OCI-LY3 (cell line): ENCODE data around the gene MAMSTR.

Experiments used
- H2AFZ ChIP-seq: fragments of 200-600, 300-600 bp; shearing (Covaris generic); 2 replicates; pipeline ENCODE4 v1.6.0; 2014; ENCODE audit warnings: antibody characterized with exemption, low read depth, low read length
- H3K27ac ChIP-seq: fragments of 200-600, 300-600 bp; sonication (generic); 2 replicates; pipeline ENCODE4 v1.5.1; 2014; ENCODE audit warnings: mild to moderate bottlenecking, low read length, moderate library complexity, mixed read lengths
- H3K27me3 ChIP-seq: fragments of 200-600, 300-600 bp; sonication (generic); 2 replicates; pipeline ENCODE4 v1.6.1; 2014; ENCODE audit warnings: low read depth, low read length, mixed read lengths
- H3K36me3 ChIP-seq: fragments of 200-600, 300-600 bp; sonication (generic); replicated peaks from 2 replicates; pipeline ENCODE3; 2014; ENCODE audit warnings: low read depth, low read length, mixed read lengths
- H3K4me1 ChIP-seq: fragments of 300-600, 200-600 bp; sonication (generic); 2 replicates; pipeline ENCODE4 v1.6.1; 2014; ENCODE audit warnings: low read length, mixed read lengths
- H3K4me2 ChIP-seq: fragments of 200-600, 300-600 bp; sonication (generic); 2 replicates; pipeline ENCODE4 v1.6.1; 2014; ENCODE audit warnings: low read length, mixed read lengths
- H3K4me3 ChIP-seq: fragments of 300-600, 200-600 bp; sonication (generic); 2 replicates; pipeline ENCODE4 v1.5.1; 2014; ENCODE audit warnings: antibody characterized with exemption, mild to moderate bottlenecking, low read length, moderate library complexity
- H3K79me2 ChIP-seq: fragments of 300-600, 200-600 bp; shearing (Covaris generic); 2 replicates; pipeline ENCODE4 v1.6.1; 2014; ENCODE audit warnings: mild to moderate bottlenecking, low read length, mixed read lengths
- H3K9ac ChIP-seq: fragments of 300-600, 200-600 bp; shearing (Covaris generic); 2 replicates; pipeline ENCODE4 v1.6.0; 2014; ENCODE audit warnings: mild to moderate bottlenecking, low read length, moderate library complexity
- H3K9me3 ChIP-seq: fragments of 200-600, 300-600 bp; shearing (Covaris generic); 2 replicates; pipeline ENCODE4 v1.6.1; 2014; ENCODE audit warnings: low read length, mixed read lengths; ENCODE audit not compliant: insufficient read depth
- H4K20me1 ChIP-seq: fragments of 200-600, 300-600 bp; sonication (generic); 2 replicates; pipeline ENCODE4 v1.6.1; 2016; ENCODE audit warnings: low read length, mixed read lengths; ENCODE audit not compliant: insufficient read depth
- EZH2phosphoT487 ChIP-seq: fragments of 200-600 bp; shearing (Covaris generic); IDR thresholded peaks from 2 replicates; pipeline ENCODE4 v1.6.1; 2018; ENCODE audit warnings: antibody characterized with exemption, mixed run types, low read depth
- TF ChIP-seq, protein P1 (sequence below): fragments of 200-600, 300-600 bp; sonication (generic); IDR thresholded peaks from 2 replicates; pipeline ENCODE4 v1.5.1; 2014; ENCODE audit warnings: antibody characterized with exemption, low read length, low read depth

MAMSTR gene

GRCh38 chr19:48760504-48761205 is 41.1 kb upstream of the MAMSTR start:
- H4K20me1 ChIP-seq: no peaks in the 10 kb centered on the region
- H3K4me3 ChIP-seq: no peak overlapping the region
- H3K79me2 ChIP-seq: no peaks in the 10 kb centered on the region
- no peaks in the 10 kb centered on the region for H3K9me3 ChIP-seq
- H3K4me2 ChIP-seq: peak overlapping the region; percentile 16
- peak overlapping the region; percentile 77 for H2AFZ ChIP-seq
- peaks cover 5% of the 10 kb centered on the region; the same call in 1 of the 2 replicates for H3K4me1 ChIP-seq
- no peaks in the 10 kb centered on the region for H3K36me3 ChIP-seq
- no peak overlapping the region for H3K9ac ChIP-seq
- peaks cover 12% of the 10 kb centered on the region for H3K27me3 ChIP-seq
- no peak overlapping the region for H3K27ac ChIP-seq
- TF ChIP-seq, protein P1, sequence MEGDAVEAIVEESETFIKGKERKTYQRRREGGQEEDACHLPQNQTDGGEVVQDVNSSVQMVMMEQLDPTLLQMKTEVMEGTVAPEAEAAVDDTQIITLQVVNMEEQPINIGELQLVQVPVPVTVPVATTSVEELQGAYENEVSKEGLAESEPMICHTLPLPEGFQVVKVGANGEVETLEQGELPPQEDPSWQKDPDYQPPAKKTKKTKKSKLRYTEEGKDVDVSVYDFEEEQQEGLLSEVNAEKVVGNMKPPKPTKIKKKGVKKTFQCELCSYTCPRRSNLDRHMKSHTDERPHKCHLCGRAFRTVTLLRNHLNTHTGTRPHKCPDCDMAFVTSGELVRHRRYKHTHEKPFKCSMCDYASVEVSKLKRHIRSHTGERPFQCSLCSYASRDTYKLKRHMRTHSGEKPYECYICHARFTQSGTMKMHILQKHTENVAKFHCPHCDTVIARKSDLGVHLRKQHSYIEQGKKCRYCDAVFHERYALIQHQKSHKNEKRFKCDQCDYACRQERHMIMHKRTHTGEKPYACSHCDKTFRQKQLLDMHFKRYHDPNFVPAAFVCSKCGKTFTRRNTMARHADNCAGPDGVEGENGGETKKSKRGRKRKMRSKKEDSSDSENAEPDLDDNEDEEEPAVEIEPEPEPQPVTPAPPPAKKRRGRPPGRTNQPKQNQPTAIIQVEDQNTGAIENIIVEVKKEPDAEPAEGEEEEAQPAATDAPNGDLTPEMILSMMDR: no peak
- no peak for TF ChIP-seq EZH2phosphoT487

DNA sequence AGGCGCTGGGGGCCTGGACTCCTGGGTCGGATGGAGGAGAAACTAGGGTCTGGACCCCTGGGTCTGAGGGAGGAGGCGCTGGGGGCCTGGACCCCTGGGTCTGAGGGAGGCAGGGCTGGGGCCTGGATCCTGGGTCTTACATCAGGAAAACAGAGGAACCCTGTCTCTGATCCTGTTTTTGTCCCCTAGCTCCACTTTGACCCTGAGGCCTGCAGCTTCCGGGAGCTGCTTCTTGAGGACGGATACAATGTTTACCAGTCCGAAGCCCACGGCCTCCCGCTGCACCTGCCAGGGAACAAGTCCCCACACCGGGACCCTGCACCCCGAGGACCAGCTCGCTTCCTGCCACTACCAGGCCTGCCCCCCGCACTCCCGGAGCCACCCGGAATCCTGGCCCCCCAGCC is 38.2 kb upstream of the MAMSTR start:
- Histone ChIP-seq H3K36me3 (no peaks in the 10 kb centered on the region), H3K4me2 (no peak overlapping the region), H3K9ac (no peak overlapping the region), H3K4me3 (no peak overlapping the region), H3K27ac (no peak overlapping the region), H4K20me1 (no peaks in the 10 kb centered on the region), H2AFZ (no peak overlapping the region), H3K79me2 (no peaks in the 10 kb centered on the region), H3K9me3 (no peaks in the 10 kb centered on the region), H3K4me1 (peaks cover 8% of the 10 kb centered on the region; the same call in 1 of the 2 replicates), H3K27me3 (peaks cover 9% of the 10 kb centered on the region)
- TF ChIP-seq EZH2phosphoT487: no peak
- TF ChIP-seq, protein P1: no peak

DNA sequence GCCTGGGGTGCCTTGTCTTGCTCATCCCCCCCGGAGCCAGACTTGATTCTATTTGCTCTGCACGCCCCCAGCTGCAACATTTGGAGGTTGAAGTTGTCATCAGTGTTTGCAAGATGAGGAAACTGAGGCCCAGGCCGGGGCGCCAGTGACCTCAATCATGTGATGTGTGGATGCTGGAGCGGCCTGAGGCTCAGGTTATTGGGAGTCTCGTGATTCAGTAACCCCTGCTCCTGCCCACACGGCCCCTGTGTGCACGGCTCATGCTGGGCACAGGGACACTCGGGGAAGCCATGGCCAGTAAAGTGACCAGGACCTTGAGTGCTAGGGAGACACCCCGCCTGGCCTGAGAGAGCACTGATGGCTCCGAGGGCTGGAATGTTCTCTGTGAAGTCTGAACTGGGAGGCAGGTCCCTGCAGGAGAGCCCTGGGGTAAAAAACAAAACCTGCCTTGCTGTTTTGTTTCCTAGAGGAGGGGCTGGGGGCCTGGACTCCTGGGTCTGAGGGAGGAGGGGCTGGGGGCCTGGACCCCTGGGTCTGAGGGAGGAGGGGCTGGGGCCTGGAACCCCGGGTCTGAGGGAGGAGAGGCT is 37.7 kb upstream of the MAMSTR start:
- Histone ChIP-seq H4K20me1 (no peaks in the 10 kb centered on the region), H3K9me3 (no peaks in the 10 kb centered on the region), H3K79me2 (no peaks in the 10 kb centered on the region), H3K4me3 (no peak overlapping the region), H3K4me1 (peaks cover 8% of the 10 kb centered on the region; the same call in 1 of the 2 replicates), H3K27me3 (peaks cover 6% of the 10 kb centered on the region), H3K9ac (no peak overlapping the region), H2AFZ (no peak overlapping the region), H3K27ac (no peak overlapping the region), H3K4me2 (no peak overlapping the region), H3K36me3 (no peaks in the 10 kb centered on the region)
- TF ChIP-seq, protein P1: no peak
- no peak for TF ChIP-seq EZH2phosphoT487

- H3K4me3 ChIP-seq: no peak overlapping the region
- H3K4me2 ChIP-seq: no peak overlapping the region
- no peaks in the 10 kb centered on the region for H4K20me1 ChIP-seq
- H3K27ac ChIP-seq: no peak overlapping the region
- H3K4me1 ChIP-seq: peaks cover 8% of the 10 kb centered on the region; the same call in 1 of the 2 replicates
- H3K9me3 ChIP-seq: no peaks in the 10 kb centered on the region
- H3K9ac ChIP-seq: no peak overlapping the region
- TF ChIP-seq, protein P1: no peak
- TF ChIP-seq EZH2phosphoT487: no peak
- H3K36me3 ChIP-seq: no peaks in the 10 kb centered on the region
- H2AFZ ChIP-seq: no peak overlapping the region
- no peaks in the 10 kb centered on the region for H3K79me2 ChIP-seq
- peaks cover 6% of the 10 kb centered on the region for H3K27me3 ChIP-seq
Observed at GRCh38 chr19:48756686-48757085, 37.2 kb upstream of the MAMSTR start.
